Measurements from ENCODE around the gene THAP7.

- no peak for TF ChIP-seq CTCF (IDR thresholded peaks at IDR 0.05)
- no peak for TF ChIP-seq POLR2AphosphoS5 (IDR thresholded peaks at IDR 0.05)
- no peak for TF ChIP-seq POLR2A (IDR thresholded peaks at IDR 0.05)
Measured at GRCh38 chr22:20983081-20983771, 18.7 kb downstream of the THAP7 start.
